SKM-1 treated with dmso at 0.1 percent for 144 hours (cell line): ENCODE data around the gene FOXP1.

Source experiments
- DNase-seq: peaks from one replicate; lab custom pipeline; 2025; ENCODE audit not compliant: unreplicated experiment; lab: John Stamatoyannopoulos, UW

FOXP1 gene

DNA sequence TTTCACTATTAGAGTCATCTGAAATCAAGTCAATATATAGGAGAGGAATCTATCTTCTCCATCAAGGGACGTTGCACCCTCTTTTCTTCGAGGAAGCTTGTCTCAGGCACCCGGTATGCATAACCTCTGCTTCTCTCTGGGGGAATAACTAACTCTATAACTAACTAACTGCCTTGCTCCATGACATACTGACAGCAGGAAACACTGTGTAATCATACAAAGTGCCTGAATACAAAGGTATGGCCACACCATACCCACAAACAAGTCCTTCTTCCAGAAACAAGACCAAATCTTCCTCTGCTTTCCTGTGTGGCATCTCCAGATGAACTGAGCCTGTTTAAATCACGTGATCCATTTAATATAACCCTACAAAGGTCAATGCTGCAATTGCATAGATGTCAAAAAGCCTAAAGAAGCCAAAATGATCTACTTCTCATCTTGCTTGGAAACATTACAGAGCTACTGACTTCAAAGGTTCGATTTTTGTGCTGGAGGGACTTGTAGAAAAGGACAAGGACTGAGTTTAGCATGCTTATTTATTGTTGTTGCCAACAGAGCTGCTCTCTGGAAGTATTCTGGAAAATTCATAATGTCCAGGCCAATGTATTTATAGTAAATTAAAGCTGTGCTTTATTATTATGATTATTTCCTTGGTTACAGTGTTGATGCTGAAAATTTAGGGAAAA, 380.5 kb downstream of the FOXP1 start:
- no peak for DNase-seq

DNA sequence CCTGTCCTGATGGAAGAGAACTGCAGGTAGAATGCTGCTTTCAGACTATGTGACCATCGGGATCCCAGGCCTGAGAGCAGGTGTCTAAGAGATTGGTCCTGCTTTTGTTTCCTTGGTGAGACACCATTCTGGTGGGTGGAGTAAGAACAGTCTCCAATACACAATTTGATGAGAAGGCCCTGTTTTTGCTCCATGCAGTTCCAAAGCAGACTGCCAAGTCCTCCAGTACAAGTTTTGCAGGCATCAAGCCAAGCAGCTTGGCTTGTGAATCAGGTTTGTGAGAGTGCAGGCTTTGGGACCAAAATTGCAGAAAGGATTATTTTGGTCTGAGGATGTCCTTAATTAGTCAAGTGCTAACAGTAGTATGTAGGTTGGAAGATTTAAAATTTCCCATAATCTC, 381.6 kb downstream of the FOXP1 start:
- no peak for DNase-seq

DNA sequence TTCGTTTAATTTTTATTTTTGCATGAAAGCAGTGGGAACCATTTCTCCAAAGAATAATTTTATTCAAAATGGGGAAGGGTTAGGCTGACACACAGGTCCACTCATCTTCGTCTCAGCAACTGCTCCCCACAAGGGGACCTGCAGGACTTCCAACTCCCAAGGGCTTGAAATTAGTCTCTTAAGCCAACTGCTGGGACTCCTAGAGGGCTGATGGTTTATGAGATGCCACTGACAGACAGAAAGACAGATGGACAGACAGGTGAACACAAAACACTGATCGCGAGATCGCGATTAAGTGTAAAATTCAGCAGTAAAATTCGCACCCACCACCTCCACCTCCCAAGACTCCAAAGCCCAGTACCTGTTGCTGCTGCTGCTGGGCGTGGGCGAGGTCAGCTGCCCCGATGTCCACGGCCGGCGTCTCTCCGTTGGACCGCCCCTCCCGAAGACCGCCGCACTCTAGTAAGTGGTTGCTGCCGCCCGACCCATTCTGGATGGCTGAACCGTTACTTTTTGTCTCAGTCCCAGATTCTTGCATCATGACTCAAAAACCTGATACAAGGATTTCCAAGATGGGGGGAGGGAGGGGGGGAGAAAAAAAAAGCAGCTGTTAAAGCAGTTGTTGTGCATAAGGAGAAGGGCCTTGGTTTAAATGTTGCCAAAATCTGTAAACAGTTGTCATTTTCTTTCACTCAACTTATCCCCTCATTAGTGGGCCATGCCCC, 385.5 kb downstream of the FOXP1 start:
- DNase-seq: no peak

DNA sequence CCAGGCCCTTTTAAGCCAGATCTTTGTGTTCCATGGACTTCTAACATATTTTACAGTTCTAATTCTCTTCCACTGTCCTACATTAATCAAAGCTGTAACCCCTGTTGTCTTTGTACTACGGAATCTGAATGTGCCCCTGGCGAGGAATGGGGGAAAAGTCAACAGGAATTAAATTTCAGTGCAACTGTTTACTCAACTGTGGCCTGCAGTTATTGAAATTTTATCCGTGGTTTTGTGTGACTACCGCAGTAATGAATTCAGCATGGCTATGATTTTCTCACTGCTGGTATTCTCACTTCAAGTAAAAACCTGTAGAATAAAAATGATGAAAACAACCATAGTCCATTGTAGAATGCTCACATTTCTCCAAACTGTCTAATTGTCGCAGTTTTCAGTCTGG, 388.0 kb downstream of the FOXP1 start:
- DNase-seq: no peak

DNA sequence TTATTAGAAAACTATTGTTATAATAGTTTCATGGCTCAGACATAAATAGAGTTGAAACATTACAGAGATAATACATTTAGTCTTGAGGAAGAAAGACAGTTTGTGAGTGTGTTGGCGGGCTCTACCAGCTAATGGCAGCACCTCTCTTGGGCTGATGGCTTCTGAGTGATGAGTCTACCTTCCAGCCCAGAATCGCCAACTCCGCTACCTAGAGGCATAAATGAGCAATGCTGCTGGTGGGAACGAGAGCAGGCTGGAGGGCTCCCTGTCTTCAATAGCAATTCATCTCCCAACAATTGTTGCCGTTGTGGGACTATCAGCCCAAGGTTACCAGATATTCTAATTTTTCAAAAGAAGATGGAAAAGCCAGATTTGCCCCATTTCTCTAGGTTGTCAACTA, 388.7 kb downstream of the FOXP1 start:
- DNase-seq: no peak

DNA sequence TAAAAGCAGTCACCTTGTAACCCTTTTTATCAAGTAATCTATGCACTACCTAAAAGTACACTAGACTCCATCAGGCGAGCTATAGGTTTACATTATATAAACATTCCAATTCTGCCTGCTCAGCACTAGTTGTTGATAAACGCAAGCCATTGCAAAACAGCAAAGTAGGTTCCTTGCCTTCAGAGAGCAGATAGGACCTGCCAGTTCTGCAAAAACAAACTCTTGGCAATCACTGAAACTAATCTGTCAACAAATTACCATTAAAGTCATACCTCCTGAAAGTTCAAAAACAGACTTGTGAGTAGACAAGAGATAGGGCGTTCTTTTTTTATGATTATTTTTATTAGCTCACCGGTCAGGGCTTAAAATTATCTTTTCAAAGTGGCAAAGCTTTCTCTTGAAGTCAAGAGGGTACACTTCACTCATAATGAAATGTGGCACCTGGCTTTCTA, 392.5 kb downstream of the FOXP1 start:
- DNase-seq: no peak

DNA sequence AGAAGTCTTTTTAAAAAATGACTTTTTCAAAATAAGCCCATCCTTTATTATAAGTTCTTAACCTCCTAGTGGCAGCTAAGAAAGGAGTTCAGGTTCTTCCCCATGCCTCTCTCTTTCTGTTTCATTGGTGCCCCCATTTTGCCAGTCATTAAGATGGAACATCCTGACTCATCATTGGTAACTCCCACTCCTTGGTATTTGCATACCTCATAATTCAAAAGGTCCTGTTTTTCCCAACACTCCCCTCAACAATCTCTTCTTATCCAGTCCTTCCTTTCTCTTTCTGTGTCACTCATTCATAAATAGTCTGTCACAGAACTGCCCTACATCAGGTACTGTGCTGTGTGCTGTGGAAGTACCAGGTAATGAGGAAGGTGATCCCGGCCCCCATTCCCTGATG, 394.0 kb downstream of the FOXP1 start:
- DNase-seq: no peak

DNA sequence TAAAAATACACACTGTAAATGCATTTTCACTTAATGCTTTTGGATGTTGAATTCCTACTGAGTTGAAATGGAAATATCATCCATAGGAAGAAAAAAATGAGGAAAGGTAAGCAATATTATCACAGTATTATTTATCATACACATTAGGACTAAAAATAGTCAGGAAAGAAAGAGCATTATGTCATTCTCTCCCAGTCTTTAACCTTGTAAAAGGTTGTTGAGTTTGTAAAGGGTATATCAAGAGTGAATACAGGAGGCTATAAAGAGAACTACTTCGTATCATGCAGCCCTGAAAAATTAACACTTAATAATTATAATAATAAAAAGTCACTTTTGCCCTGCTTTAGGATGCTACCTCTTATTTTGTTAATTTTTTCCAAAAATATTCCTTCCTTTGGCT, 395.8 kb downstream of the FOXP1 start:
- no peak for DNase-seq

DNA sequence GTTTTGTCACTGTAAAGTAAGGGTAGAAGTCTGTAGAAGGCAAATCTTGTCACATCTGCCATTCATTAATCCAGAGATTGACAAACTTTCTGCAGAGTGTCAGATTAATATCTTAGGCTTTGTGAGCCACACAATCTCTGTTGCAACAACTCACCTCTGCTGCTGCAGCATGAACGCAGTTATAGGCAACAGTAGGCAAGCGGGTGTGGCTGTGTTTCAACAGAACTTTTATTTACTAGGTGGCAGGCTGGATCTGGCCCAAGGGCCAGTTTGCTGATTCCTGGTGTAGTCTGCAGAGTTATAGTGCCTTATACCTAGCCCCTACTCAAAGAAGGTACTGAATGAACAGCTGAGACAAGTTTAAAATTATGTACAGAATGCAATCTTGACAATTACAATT, 396.7 kb downstream of the FOXP1 start:
- DNase-seq: no peak

DNA sequence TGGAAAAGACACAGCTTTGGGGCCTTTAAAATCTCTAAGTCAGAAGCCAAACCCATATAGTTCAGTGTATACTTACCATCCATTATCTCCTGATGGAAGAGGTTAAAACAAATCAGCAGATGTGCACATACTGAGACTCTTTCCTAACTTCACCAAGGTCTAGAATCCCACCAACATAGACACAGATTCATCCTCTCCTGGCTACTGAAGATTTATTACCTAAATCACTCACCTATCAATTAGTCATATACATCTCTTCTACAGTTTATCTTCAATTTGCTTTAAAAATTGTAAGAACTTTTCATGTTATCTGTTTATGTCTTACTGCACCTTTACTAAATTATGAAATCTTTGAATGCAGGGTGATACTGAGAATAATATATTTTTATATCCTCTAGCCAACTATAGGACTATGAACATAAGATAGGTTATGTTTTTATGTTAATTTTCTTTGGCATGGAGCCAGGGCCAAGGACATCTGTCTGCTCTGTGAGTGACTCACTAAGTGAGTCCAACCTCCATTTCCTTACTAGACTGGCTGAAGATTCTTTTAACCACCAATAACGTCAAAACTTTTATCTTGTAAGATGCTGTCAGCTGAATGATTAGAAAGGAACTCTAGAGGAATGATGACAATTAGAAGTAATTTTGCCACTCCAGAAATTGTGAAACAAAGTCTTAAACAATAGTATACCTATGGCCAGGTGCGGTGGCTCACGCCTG, 397.6 kb downstream of the FOXP1 start:
- DNase-seq: no peak

DNA sequence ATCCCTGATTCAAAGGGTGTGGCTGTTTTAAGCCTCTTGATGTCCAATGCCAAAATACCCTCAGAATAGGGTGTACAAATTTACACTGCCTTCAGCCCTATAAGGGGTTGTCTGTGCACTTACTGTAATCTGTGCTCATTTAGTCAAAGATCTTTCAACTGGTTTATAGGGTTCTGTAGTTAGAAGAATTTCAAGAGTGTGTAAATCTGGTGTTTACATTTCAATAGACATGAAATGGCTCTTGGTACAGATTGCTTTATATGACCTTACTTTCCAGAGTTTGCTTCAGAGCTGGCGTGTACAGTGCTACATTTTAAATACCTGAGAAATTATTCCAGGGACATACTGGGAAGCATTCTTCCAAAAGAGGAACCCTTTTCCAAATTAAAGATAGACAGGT, 399.3 kb downstream of the FOXP1 start:
- no peak for DNase-seq

DNA sequence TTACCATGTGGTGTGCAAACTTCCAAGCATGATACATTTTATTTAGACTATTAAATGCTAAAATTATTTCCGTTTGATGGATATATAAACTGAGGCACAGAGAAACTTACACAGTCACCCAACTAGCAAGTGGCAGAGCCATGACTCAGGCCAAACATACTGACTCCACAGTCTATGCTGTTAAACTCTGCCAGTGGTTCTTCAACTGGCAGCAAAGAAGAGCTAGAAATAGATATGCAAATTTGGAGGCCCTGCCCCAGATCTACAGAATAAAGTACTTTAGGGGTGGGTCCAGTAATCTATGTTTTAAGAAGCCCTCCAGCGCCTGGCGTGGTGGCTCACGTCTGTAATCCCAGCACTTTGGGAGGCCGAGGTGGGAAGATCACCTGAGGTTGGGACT, 400.0 kb downstream of the FOXP1 start:
- no peak for DNase-seq

DNA sequence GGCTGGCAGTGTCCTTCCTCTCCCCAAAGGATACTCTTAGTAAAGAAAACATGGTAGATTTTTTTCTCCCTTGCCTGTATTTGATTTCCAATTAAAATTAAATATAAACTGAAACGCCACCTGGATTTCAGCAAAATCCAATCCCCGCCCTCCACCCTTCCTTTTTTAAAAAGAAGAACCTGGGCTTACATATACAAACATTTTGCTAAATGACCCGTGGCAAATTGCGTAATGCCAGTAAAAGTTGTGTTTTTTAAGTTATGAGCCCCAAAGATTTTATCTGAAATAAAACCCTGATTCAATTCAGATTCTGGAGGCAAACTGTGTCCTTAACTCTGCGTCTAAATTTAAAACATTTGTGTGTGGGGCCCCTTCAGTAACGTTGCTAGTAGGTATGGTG, 403.0 kb downstream of the FOXP1 start:
- DNase-seq: no peak

DNA sequence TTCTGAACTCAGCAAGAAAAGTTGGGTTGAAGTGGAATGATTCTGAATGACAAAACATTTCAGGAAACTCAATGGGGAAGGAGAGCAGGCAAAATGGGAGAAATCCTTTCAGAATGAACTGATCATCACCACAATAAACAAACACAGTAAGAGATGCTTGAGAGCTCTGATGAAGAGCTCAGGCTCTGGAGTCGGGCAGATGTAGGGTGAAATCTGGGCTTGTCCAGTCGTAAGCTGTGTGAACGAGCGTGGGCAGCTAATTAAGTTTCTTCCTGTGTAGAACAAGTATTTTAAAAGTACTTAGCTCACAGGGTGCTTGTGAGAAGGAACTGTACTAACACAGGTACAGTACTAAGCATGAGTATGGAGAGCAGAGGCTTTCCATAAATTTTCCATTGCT, 406.2 kb downstream of the FOXP1 start:
- no peak for DNase-seq

DNA sequence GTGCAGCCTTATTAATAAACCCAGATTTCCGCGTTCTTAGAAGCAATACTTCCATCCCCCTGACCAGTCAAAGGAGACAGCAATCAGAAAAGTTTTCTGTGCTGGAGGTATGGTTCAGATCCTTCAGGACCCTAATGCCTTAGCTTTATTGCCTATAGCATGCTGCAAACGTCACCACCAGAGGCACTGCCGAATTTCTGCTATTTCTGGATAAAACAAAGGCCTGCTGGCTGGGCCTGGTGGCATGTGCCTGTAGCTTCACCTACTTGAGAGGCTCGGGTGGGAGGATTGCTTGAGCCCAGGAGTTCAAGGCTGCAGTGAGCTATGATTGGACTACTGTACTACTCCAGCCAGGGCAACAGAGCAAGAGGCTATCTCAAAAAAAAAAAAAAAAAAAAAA, 407.2 kb downstream of the FOXP1 start:
- DNase-seq: no peak

DNA sequence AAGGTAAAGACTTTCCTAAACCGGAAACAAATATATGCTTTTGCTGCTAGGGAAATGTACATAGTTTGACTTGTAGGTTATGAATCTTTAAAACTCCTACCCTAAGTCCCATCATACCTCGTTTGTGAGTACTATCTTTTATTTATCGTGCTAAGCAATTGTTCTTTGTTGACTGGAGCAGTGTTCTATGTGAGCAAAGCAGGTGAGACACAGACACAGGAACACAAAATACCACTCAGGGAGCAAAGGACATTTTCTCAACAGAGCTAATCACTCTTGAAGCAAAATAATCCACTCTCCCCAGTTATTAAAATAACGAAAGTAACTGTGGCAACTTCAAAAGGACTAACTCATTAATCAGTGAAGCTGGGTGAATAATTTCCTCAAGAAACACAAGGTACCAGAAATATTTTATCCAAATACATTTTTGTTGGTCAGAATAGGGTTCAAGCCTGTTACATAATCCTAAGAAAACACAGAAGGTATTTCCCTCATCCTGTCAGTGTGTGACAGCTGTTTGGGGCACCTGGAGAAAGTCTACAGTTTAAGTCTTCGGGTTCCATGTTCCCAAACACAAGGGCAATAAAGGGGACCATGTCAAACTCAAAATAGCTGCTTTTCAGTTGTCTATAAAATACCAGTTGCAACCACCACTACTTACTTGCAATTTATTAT, 407.7 kb downstream of the FOXP1 start:
- no peak for DNase-seq

DNA sequence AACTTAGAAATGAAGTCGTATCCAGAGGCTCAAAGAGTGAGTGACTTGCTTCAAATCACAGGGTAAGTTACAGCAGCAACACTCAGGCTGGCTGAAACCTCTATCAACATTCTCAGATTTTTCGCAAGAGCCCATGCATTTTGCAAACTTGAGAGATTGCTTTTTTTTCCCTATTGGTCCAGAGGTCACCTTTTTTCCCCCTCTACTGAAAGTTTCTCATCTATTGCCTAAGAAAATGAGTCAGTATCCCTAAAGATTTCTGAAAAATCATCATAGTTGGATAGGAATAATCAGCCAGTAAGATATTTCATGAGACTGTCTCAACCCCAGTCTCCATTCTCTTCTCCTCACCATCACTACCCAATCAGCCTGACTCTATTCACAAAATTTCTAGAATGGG, 410.6 kb downstream of the FOXP1 start:
- DNase-seq: no peak

DNA sequence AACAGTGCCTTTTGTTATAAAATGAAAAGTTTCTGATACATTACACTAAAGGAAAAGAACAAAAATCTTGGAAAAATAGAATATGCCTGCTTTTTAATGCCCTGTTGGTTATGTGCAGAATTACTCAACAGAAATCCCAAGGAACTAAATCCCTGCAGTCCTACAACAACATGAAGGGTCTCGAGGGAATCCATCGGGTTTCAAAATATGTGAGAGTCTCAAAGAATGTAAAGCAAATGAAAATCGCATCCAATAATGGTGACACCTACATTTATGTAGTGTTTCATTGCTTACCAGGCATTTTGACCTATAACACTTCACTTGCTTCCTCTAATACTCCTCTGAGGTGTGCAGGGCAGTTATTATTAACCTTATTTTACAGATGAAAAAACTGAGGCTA, 411.3 kb downstream of the FOXP1 start:
- no peak for DNase-seq

DNA sequence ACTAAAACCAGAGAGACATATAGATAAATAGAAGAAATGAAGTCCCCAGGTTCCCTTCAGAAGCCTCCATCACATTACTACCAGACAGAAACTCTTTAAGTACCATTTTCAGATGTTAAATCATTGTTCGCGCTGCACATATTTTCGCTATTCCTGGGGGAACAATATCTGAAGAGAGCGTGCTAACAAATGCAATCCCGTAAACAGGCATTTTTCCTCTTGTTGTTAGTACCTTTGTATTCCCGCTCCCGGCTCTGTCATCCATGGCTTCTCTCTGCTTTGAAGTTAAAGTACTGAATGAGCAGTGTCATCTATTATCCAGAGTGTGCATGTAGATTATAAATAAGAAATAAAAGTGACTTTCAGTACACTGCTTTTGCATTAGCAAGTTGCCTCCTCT, 412.3 kb downstream of the FOXP1 start:
- DNase-seq: no peak

DNA sequence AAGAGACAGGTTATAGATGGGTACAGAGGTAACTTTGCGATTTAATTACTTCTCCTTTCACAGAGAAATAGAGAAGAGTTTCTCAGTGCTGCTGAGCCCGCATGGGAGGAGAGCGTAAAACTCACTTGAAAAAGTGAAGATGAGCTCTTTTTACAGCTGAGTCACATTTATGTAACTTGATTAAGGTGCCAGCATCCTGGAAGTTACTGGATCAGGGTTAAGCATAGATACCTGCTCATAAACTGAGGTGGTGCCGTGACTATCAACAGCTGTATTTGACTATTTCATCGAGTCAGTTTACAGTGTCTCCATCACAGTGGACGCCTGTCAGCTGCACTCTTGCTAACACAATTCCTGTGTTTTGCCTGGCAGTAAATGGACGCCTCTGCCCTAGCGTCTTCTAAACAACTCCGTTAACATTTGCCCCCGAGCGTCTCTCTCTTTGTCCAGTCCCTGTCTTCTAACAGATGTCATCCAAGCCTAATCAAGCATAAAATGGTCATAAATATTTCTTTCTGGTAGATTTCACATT, 414.6 kb downstream of the FOXP1 start:
- no peak for DNase-seq

DNA sequence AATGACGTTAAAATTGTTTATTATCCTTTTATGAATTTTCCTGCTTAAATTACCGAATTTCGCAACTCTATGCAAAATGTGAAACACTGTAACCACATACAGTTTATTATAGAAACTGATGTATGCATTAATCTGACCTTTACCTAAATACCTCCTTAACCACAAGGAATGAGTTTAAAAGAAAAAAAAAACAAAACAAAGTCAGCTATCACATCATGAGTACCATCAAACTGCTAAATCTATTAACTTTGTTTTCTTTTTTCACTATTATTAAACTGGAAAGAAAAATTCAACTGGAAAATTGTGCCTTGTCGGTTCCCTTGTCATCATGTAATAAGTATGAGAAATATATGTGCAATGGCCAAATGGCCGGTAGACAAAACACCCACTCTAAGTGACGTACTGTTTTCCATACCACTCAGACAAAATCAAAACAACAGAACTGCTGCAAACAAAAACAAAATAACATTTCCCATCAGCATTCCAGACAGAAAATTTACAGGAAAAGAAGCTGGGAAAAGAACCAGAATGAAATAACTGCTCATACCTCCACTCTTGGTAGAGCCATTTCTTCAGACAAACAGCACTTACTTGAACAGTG, 415.3 kb downstream of the FOXP1 start:
- no peak for DNase-seq
